Vagina (tissue), 2 donors: ENCODE data around the gene KRTAP12-2.

ENCODE experiments used
- POLR2A ChIP-seq, 2 donors: fragments of 450-650 bp; IDR thresholded peaks; one replicate each; pipeline ENCODE4 v1.6.1; 2017; ENCODE audit warnings: antibody characterized with exemption in 2 of 2, mild to moderate bottlenecking in 2 of 2, moderate library complexity in 2 of 2
- POLR2AphosphoS5 ChIP-seq, 2 donors: sonication (generic); formaldehyde crosslinking; IDR thresholded peaks; one replicate each; pipeline ENCODE4 v1.9.0; 2017; ENCODE audit warnings: antibody characterized with exemption in 2 of 2, mild to moderate bottlenecking in 2 of 2, low read depth in 1 of 2; ENCODE audit not compliant: insufficient read depth in 1 of 2
- TF ChIP-seq, protein P1 (sequence below), 3 experiments: fragments of 450-650 bp in 2 of 3; fragments of 200-600 bp in 1 of 3; sonication (generic) in 1 of 3; IDR thresholded peaks; one replicate each; pipeline ENCODE4 v1.5.1; 2017 to 2019; ENCODE audit warnings: antibody characterized with exemption in 3 of 3, mild to moderate bottlenecking in 2 of 3, moderate library complexity in 2 of 3

DNA sequence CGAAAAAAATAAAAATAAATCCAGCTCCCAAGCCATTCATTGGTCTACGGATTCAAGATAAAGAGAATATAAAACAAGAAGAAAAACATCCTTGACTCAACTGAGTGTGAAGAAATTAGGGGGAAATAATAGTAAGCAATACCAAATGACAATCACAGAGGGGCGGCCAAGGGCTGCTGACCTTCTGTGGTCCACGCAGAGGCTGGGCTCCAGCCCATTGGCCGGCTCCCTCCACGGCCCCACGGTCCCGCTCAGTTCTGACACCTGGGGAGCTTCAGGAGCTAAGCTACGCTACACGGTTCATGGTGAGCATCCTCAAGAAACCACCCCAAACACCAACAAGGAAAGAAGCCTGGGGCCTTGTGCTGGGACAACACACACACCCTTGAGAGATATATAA, 29.8 kb upstream of the KRTAP12-2 start:
- TF ChIP-seq, protein P1, sequence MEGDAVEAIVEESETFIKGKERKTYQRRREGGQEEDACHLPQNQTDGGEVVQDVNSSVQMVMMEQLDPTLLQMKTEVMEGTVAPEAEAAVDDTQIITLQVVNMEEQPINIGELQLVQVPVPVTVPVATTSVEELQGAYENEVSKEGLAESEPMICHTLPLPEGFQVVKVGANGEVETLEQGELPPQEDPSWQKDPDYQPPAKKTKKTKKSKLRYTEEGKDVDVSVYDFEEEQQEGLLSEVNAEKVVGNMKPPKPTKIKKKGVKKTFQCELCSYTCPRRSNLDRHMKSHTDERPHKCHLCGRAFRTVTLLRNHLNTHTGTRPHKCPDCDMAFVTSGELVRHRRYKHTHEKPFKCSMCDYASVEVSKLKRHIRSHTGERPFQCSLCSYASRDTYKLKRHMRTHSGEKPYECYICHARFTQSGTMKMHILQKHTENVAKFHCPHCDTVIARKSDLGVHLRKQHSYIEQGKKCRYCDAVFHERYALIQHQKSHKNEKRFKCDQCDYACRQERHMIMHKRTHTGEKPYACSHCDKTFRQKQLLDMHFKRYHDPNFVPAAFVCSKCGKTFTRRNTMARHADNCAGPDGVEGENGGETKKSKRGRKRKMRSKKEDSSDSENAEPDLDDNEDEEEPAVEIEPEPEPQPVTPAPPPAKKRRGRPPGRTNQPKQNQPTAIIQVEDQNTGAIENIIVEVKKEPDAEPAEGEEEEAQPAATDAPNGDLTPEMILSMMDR (IDR thresholded peaks at IDR 0.05): no peak
- TF ChIP-seq POLR2AphosphoS5 (IDR thresholded peaks at IDR 0.05; ENCODE audit: insufficient read depth in 1 of 2, low read depth in 1 of 2): no peak
- no peak for TF ChIP-seq POLR2A (IDR thresholded peaks at IDR 0.05)
